ENCODE measurements around the gene MDC1.

MDC1 gene

DNA sequence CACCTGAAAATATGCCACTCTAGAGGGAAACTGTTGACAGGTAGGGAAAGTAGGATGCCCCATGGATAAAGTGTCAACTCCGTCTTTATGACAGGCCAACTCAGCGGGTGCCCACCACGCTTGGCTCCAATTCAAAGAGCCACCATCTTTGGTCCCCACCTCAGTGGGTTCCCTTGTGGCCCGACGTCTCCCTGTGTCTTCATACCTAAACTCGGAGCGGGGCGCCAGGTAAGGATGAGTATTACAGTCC is 277 bp downstream of the MDC1 start:
- TF ChIP-seq, protein P1, sequence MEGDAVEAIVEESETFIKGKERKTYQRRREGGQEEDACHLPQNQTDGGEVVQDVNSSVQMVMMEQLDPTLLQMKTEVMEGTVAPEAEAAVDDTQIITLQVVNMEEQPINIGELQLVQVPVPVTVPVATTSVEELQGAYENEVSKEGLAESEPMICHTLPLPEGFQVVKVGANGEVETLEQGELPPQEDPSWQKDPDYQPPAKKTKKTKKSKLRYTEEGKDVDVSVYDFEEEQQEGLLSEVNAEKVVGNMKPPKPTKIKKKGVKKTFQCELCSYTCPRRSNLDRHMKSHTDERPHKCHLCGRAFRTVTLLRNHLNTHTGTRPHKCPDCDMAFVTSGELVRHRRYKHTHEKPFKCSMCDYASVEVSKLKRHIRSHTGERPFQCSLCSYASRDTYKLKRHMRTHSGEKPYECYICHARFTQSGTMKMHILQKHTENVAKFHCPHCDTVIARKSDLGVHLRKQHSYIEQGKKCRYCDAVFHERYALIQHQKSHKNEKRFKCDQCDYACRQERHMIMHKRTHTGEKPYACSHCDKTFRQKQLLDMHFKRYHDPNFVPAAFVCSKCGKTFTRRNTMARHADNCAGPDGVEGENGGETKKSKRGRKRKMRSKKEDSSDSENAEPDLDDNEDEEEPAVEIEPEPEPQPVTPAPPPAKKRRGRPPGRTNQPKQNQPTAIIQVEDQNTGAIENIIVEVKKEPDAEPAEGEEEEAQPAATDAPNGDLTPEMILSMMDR (IDR thresholded peaks at IDR 0.05; ENCODE audit: low read depth, low read length), result no peak

GRCh38 chr6:30714263-30714662 is 2.8 kb downstream of the MDC1 start:
- TF ChIP-seq, protein P1 (IDR thresholded peaks at IDR 0.05; ENCODE audit: low read depth, low read length), result no peak
- no peak for DNase-seq (ENCODE audit: extremely low read depth, low read depth)

More for the DNA sequence above, 277 bp downstream of the MDC1 start:
- DNase-seq (ENCODE audit: extremely low read depth, low read depth), result no peak

GRCh38 chr6:30712441-30712945 is 4.6 kb downstream of the MDC1 start:
- no peak for DNase-seq (ENCODE audit: extremely low read depth, low read depth)
- TF ChIP-seq, protein P1 (IDR thresholded peaks at IDR 0.05; ENCODE audit: low read depth, low read length), result no peak

GRCh38 chr6:30711758-30712380 is 5.2 kb downstream of the MDC1 start:
- TF ChIP-seq, protein P1 (IDR thresholded peaks at IDR 0.05; ENCODE audit: low read depth, low read length), result no peak
- DNase-seq (ENCODE audit: extremely low read depth, low read depth), result no peak

DNA sequence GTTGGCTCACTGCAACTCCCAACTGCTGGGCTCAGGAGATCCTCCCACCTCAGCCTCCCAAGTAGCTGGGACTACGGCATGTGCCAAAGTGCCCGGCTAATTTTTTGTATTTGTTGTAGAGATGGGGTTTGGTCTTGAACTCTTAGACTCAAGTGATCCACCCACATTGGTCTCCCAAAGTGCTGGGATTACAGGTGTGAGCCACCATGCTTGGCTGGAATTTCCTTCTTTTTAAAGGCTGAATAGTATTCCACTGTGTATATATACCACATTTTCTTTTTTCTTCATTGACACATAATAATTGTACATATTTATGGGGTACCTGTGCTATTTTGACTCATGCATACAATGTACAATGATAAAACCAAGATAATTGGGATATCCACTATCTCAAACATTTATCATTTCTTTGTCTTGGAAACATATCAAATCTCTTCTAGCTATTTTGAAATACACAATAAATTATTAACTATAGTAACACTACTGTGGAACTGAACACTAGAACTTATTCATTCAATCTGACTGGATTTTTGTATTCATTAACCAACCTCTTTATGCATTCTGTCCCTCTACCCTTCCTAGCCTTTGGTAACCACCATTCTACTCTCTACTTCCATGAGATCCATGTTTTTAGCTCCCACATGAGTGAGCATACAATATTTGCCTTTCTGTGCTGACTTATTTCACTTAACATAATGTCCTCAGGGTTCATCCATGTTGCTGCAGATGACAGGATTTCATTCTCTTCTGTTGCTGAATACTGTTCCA is 7.8 kb downstream of the MDC1 start:
- TF ChIP-seq, protein P1 (IDR thresholded peaks at IDR 0.05; ENCODE audit: low read depth, low read length), result no peak
- no peak for DNase-seq (ENCODE audit: extremely low read depth, low read depth)

- no peak for DNase-seq (ENCODE audit: extremely low read depth, low read depth)
- TF ChIP-seq, protein P1 (IDR thresholded peaks at IDR 0.05; ENCODE audit: low read depth, low read length), result no peak
These were observed 9.7 kb downstream of the MDC1 start for GRCh38 chr6:30707281-30707850.

DNA sequence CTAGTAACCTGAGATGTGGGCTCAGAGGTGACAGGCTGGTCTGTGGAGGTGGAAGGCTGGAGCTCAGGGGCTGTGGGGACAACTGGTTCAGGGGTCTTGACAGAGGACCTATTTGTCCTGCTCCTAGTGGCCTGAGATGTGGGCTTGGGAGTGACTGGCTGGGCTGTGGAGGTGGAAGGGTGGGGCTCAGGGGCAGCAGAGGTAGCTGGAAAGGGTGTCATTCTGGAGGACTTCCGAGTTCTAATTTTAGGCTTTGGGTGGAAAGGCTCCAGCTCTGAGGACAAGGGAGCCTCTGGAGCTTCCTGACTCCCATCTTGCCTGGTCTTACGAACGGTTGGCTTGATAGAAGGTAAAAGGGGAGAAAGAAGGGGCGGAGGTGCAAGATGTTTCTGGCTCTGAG is 11.5 kb downstream of the MDC1 start:
- TF ChIP-seq, protein P1 (IDR thresholded peaks at IDR 0.05; ENCODE audit: low read depth, low read length), result no peak

More for the DNA sequence above, 11.5 kb downstream of the MDC1 start:
- DNase-seq (ENCODE audit: extremely low read depth, low read depth), result no peak
